CD4-positive, alpha-beta T cell treated with Interferon gamma for 1 hour (primary cell): ENCODE data around the gene PSMD12.
A peak's percentile ranks its signal among the peaks of the same experiment; 100 is the strongest.

Experiments
- DNase-seq: peaks from one replicate; pipeline ENCODE4 v3.0.0-alpha.2; 2020

Gene PSMD12

GRCh38 chr17:67386965-67387551 is 20.7 kb upstream of the PSMD12 start:
- DNase-seq: peak; percentile 37

DNA sequence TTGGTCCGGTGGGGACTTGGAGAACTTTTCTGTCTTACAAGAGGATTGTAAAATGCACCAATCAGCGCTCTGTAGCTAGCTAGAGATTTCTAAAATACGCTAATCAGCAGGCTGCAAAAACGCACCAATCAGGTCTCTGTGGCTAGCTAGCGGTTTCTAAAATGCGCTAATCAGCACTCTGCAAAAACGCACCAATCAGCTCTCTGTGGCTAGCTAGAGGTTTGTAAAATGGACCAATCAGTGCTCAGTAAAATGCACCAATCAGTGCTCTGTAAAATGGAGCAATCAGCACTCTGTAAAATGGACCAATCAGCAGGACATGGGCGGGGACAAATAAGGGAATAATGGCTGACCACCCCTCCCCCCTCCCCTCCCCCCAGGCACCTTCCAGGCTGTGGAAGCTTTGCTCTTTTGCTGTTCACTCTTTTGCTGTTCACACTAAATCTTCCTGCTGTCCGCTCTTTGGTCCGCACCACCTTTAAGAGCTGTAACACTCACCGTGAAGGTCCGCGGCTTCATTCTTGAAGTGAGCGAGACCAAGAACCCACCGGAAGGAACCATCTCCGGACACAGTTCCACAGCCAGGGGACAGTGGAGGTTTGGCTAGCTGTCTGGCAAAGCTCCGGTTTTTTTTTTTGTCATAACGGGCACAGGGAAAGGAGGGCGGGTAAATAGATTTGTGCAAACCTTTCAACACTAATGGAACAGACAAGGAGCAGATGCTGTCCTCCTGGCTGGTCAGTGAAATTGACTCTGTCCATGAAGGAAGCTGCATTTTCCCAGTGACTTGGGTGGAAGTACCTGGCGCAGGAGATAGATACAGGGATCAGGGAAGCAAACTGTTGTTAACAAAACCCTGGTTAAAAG is 19.0 kb upstream of the PSMD12 start:
- DNase-seq: no peak

DNA sequence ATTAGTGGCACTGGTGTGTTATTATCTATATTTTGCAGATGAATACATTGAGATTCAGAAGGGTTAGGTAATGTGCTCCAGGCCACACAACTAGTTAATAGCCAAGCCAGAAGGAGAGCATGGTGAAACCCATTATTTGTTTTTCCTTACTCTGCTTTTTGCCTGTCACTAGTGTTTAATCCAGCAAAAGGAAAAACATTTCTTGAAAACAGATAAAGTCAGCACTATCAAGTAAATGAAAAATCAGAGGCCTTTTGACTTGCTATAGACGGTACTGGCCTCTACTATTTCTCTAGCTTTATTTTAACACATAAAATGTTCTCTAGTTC is 15.5 kb upstream of the PSMD12 start:
- no peak for DNase-seq

DNA sequence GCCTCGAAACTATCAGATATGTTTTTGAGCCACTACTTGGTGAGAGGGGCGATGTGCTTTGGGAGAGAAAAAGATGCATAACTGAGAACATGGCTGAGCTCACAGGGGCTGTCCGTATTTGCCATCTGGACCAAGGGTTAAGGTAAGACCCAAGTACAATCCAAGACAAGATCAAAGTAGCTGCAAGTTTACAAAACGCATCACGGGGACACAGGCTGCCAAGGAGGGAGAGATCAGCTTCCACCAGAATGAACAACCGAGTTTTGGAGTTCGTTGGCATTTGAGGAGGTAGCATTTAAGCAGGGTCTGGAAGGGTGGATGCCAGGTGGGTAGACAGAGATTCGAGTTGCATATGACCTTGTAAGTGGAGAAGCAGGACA is 12.9 kb upstream of the PSMD12 start:
- DNase-seq: no peak

GRCh38 chr17:67378454-67379250 is 12.3 kb upstream of the PSMD12 start:
- DNase-seq: peak; percentile 75

GRCh38 chr17:67377488-67378453 is 11.4 kb upstream of the PSMD12 start:
- DNase-seq: peak; percentile 40

DNA sequence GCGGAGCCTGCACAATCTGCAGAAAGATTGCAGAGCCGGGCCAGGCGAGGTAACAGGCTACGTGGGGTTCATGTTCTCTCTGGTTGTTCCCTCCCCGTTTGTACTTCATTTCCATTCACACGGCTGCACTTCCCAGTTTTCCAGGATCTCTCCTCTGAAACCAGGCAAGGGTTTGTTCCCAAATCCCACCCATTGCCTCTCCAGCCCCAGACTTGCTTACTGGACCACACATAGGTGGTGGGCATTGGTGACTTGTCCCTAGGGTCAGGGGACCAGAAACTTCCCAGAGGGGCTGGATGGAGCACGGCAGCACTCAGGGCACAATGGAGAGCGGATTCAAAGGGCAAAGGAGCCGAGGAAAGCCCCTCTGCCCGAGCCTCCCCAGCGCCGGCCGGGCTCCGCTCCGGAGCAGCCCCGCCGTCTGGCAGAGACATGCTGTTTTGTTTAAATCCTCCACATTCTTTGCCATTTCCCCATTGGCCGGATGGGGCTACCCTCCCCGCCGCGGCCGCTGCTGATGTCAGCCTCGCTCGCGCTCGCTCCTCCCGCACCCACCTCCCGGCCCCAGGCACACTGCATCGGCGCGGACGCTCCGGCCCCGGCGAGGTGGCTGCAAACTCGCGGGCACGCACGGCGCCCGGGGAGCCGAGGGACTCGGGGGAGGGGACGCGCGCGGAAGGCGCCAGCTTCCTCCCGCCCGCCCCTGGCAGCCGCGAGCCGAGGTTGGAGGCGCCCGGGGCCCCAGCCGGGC is 10.5 kb upstream of the PSMD12 start, which contains the start of gene PITPNC1:
Gene PITPNC1 (plus strand): TSS at position 545 of the 751 bp plus-strand sequence.
- peak; percentile 86 for DNase-seq

- no peak for DNase-seq
These were observed 10.0 kb upstream of the PSMD12 start for GRCh38 chr17:67376415-67376736.

DNA sequence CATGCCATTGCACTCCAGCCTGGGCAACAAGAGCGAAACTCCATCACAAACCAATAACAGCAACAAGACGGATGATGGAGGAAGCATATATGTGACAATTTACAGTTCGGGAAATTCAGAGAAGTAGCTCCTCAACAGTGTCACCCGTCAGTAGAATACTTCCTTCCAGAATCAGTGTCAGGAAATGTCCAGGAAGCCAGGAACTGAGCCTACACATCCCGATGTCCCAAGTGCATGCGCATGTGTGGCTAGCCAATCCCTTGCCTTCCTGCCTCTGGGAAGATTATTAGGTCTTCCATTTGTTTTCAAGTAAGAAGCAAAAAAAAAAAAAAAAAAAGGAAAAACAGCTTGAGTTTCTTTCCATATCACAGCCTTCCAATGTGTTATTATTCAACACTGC is 9.3 kb upstream of the PSMD12 start:
- DNase-seq: no peak

DNA sequence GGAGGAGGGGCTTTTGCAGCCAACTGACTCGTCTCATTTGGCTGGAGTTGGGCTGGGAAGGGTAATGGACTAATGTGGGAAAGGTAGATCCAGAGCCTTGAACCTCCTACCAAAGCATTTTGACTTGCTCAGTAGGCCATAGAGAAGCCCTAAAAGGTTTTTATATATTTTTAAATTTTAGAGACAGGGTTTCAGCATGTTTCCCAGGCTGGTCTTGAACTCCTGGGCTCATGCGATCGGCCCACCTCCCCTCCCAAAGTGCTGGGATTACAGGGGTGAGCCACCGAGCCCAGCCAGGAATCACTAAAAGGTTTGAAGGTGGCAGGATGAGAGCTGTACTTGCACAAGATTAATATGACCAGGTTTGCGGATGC is 8.7 kb upstream of the PSMD12 start:
- no peak for DNase-seq

DNA sequence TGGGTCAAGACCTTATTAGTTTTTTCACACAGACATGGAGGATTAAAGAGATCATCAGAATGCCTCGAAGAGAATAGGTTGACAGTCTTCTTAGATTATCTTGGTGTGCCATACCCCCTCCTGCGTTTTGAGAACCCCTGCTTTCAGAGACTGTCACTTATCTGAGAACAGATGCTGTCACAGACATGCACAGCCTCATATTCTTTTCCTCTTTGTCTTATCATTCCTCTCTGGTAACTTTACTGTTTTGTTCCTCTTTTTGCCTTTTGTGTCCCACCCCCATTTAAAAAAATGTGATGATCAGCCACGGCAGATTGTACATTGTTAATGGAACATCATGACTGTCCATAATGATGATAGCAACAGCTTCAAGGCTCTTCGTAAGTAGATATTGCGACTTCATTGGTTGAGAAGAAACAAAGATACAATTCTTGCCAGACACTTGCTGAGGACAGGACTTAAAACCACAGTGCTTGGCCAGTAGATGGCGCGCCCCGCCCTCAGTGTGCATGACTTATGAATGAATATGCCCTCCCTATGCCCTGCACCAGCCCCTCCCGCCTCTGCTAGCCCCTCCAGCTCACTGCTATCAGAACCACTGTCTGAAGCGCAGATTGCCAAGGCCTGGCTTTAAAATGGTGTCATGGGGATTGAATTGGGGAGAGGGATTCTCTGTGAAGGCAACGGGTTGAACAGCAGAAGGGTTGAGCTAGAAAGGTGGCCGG is 8.1 kb upstream of the PSMD12 start:
- DNase-seq: peak; percentile 86

DNA sequence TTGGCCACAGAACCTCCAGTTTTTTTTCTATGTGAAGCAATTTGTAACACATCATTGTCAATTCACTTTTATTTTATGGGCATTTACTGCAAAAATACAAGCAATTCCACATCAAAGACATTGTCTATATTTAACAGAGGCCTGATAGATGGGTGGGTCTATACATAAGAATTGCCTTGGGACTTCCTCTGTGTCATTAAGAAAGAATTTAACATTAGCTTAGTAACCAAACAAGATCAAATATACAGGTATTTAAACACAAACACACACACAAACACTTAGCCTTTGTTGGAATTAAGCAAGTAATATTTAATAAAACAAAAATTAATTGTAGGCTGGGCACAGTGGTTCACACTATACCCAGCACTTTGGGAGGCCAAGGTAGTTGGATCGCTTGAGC is 6.4 kb upstream of the PSMD12 start:
- no peak for DNase-seq

DNA sequence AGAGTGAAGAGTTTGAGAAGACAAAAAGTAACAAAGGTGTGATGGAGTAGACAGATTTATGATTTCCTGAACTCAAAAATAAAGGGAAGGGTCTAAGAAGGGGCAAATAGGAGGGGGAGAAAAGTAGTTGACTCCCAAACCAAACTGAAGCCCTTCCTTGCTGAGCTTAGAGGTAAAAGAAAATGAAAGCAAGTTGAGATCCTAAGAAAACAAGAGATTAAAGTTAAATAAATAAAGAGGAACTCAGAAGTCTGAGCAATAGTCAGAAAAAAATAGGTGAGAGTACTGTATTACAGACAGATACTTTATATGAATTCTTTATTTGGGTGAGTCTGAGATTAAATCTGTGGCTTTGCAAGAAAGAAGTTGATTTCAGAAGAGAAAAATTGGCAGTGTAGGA is 3.3 kb upstream of the PSMD12 start:
- DNase-seq: no peak

DNA sequence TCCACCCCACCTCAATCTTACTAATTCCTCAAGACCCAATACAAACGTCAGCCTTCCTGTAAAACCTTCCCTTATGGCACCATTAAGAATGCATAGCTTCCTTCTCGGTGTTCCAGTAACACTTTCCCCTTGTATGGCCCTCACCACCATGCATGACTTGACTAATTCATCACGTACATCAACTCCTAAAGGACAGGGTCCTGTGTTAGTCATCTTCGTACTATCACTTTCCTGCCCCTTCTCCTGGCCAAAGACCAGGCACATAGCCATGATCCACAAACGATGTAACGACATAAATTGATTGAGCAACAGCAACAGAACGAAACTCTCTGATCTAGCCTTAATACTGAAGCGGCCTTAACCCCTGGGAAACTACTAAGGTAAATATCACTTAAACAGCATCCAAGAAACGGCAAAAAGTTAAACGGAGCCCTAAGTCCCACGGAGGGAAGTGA is 612 bp downstream of the PSMD12 start:
- DNase-seq: no peak

DNA sequence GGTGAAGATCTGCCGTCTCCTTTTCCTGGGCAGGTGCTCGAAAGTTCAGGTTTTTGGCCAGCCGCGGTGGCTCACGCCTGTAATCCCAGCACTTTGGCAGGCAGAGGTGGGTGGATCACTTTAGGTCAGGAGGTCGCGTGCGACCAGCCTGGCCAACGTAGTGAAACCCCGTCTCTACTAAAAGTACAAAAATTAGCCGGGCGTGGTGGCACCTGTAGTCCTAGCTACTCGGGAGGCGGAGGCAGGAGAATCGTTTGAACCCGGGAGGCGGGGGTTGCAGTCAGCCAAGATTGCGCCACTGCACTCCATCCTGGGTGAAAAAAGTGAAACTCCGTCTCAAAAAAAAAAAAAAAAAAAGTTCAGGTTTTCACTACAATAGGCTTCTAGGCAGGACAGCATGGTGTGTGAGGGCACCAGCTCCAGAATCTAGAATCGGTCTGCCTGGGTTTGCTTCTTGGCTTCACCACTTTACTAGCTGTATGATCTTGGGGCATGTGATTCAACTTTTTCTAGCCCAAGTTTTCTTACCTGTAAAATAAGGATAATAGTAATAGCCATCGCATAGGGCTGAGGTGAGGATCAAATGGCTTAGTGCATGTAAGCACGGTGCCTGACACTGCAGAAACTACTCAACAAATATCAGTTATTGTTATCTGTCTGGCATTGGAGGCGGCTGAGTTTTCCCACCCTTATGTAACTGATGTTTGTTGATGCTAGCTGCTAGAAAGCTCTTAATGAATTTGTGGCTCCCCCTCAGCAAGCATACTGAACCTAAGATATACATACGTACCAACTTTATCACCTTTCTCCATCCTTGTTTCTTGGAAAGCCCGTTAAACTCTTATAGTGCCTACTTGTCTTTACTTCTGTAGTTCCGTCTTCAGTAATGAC is 1.3 kb downstream of the PSMD12 start:
- DNase-seq: no peak

DNA sequence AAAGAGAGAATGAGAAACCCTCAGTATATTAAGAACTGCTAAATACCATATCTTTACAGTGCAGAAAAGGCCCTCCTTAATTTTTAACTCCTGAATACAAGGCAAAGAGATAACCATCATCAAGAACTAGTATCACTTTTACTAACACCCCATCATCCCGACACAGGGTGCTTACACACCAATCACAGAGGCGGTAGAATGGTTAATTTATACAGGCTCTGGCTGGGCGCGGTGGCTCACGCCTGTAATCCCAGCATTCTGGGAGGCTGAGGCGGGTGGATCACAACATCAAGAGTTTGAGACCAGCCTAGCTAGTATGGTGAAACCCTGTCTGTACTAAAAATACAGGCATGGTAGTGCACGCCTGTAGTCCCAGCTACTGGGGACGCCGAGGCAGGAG is 4.2 kb downstream of the PSMD12 start:
- no peak for DNase-seq

DNA sequence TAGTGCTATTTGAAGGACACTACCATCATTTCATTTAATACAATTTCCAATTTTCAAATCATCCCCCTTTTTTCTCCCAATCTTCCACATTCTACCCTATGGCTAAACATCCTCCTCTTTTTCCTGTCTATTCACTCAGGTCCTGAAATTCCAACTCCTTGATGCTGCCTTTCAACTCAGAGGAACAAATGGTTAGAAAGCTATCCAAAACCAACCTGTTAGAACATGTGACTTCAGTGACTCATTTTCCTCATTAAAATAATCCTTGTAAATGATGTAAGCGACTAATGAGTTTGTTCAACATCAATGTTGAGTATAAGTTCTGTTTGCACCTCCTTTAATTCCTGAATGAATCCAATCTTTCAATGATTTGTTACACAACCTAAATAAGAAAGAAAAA is 5.5 kb downstream of the PSMD12 start:
- no peak for DNase-seq

DNA sequence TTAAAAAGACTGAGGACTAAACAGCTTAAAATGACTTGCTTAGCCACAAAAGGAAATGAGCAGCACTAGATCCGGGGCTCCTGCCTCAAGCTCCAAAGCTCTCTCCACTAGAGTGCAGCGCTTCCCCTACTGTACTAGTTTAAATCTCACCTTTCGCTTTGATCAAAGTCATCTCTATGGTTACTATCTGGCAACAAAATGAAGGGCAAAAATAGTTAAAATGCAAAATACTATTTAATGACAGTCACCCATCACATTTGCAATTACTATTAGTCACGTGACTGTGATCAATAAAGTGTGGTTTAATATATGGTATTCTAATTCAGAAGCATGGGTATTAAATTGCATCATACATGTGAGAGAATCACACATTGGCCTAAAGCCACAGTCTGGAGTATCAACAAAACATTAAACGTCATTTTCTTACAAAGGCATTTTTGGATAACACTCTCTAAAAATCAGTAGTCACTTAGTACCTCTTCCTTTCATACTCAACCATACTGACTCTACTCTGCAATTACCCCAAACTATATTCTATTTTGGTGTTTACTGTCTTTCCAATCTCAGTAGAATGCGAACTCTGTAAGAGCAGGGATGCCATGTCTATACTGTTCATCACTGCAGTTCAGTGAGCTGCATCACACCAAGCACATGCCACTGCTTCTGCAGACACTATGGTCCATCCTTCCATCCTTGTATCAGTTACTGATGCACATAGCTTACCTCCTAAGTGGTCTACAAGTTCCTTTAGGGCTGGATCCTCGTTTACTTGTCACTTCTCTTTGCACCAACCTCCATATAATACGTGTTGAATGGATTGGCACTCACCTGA is 6.2 kb downstream of the PSMD12 start:
- peak; percentile 49 for DNase-seq

DNA sequence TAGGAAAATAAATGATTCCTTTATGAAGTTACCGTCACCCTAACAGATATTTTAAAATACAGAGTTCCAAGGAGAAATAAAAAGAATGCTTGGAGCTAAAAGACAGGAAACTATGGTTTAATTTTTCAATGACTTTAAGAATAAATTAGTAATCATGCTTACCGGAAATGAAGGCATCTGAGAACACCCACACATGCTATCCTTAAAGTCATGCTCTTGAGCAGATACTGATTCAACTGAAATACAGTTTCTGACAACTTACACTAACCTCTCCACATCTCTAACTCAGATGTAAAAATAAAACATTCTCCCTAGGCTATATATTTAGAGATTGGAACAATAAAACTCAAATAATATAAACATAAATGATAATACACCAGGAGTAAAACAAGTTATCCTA is 7.8 kb downstream of the PSMD12 start:
- DNase-seq: no peak
